Stimulated activated CD4-positive, alpha-beta T cell treated with anti-CD3 and anti-CD28 coated beads, TNF-alpha, amount 100 ng/mL, for 1 hour (primary cell): ENCODE measurements around the gene ME3.
A peak's percentile ranks its signal among the peaks of the same experiment; 100 is the strongest.

Experiments used
- DNase-seq, 3 donors: peaks; one replicate each; pipeline ENCODE4 v3.0.0-alpha.2; 2020; ENCODE audit warnings: low read depth in 3 of 3, low spot score in 1 of 3

ME3 gene

GRCh38 chr11:86468169-86468568 lies 204.2 kb downstream of the ME3 start:
- no peak for DNase-seq

GRCh38 chr11:86464509-86465221 lies 207.8 kb downstream of the ME3 start:
- DNase-seq, result no peak

GRCh38 chr11:86463955-86464354 lies 208.5 kb downstream of the ME3 start:
- no peak for DNase-seq

- no peak for DNase-seq
Observed at GRCh38 chr11:86463120-86463519, 209.3 kb downstream of the ME3 start.

- DNase-seq, result no peak
Observed at GRCh38 chr11:86461892-86462291, 210.5 kb downstream of the ME3 start.

- no peak for DNase-seq
Observed at GRCh38 chr11:86460461-86461385, 211.7 kb downstream of the ME3 start.

- DNase-seq, result no peak
Observed at GRCh38 chr11:86459682-86460460, 212.5 kb downstream of the ME3 start.

- no peak for DNase-seq
Observed at GRCh38 chr11:86459002-86459385, 213.4 kb downstream of the ME3 start.

- no peak for DNase-seq
Observed at GRCh38 chr11:86458294-86459001, 214.0 kb downstream of the ME3 start.

GRCh38 chr11:86456075-86456939 lies 216.1 kb downstream of the ME3 start:
- peak; percentile 13 to 69 (median 38) for DNase-seq

GRCh38 chr11:86453290-86454030 lies 219.0 kb downstream of the ME3 start:
- DNase-seq, result no peak

GRCh38 chr11:86449993-86450629 lies 222.3 kb downstream of the ME3 start:
- DNase-seq, result no peak

GRCh38 chr11:86447763-86448480 lies 224.5 kb downstream of the ME3 start:
- DNase-seq, result no peak

GRCh38 chr11:86446924-86447285 lies 225.5 kb downstream of the ME3 start:
- DNase-seq, result no peak

GRCh38 chr11:86446163-86446923 lies 226.1 kb downstream of the ME3 start:
- DNase-seq, result no peak

GRCh38 chr11:86444981-86445380 lies 227.4 kb downstream of the ME3 start:
- no peak for DNase-seq

- DNase-seq, result no peak
Observed at GRCh38 chr11:86443415-86443814, 229.0 kb downstream of the ME3 start.
